Left ventricle myocardium inferior (tissue), 1 donor: ENCODE measurements around the gene GDPGP1. TPM values are rescaled to one million over a fixed set of nuclear protein-coding genes. Genes with fewer than 3 reads are reported as not detected.

Experiments
- DNase-seq: peaks from one replicate; pipeline ENCODE4 v3.0.0-alpha.2; 2020
- H3K27ac ChIP-seq: fragments of 200-600 bp; replicated peaks from 2 replicates; pipeline ENCODE4 v1.8.0; 2021
- H3K27me3 ChIP-seq: fragments of 200-600 bp; 2 replicates; pipeline ENCODE4 v1.8.0; 2021; ENCODE audit warnings: low read depth
- H3K36me3 ChIP-seq: fragments of 200-600 bp; 2 replicates; pipeline ENCODE4 v1.8.0; 2021
- H3K4me1 ChIP-seq: fragments of 200-600 bp; 2 replicates; pipeline ENCODE4 v1.8.0; 2021
- H3K4me3 ChIP-seq: fragments of 200-600 bp; 2 replicates; pipeline ENCODE4 v1.8.0; 2021; ENCODE audit warnings: mild to moderate bottlenecking, moderate library complexity
- H3K9me3 ChIP-seq: fragments of 200-600 bp; replicated peaks from 2 replicates; pipeline ENCODE4 v1.8.0; 2021
- CTCF ChIP-seq: fragments of 200-600 bp; IDR thresholded peaks from 2 replicates; pipeline ENCODE4 v1.8.0; 2021; ENCODE audit warnings: antibody characterized with exemption, mild to moderate bottlenecking, borderline replicate concordance
- intact Hi-C: fragments of 100-400 bp; cut with micrococcal nuclease; formaldehyde crosslinking; loops from one replicate; pipeline ENCODE4 v1.11.0; 2022
- total RNA-seq: library from RNA; stranded (reverse); fragmentation: NEBNext Ultra II Directional; extraction: Animal tissue kit (Norgen Biotek cat#: 25700); gene quantifications from one replicate; pipeline ENCODE4 v1.2.1, GENCODE V29; 2021
- donor health status: DM: no; HTN: yes; CAD: no; lungs with severe emphysema.

GDPGP1 gene
- total RNA-seq, 1 donor from 2014 or later, result 15.5 TPM

- intact Hi-C loops, result no loop called here
- Histone ChIP-seq H3K36me3 (no peaks in the 10 kb centered on the region), H3K27ac (peak overlapping the region; percentile 82), H3K27me3 (peaks cover 4% of the 10 kb centered on the region), H3K4me1 (peaks cover 79% of the 10 kb centered on the region), H3K9me3 (no peaks in the 10 kb centered on the region), H3K4me3 (no peak overlapping the region)
- DNase-seq, result no peak
- no peak for TF ChIP-seq CTCF
These were observed 44.1 kb upstream of the GDPGP1 start for GRCh38 chr15:90189781-90190467.

- no peak for DNase-seq
- Histone ChIP-seq H3K4me3 (no peak overlapping the region), H3K4me1 (peaks cover 70% of the 10 kb centered on the region), H3K36me3 (no peaks in the 10 kb centered on the region), H3K27me3 (no peaks in the 10 kb centered on the region), H3K9me3 (no peaks in the 10 kb centered on the region), H3K27ac (peak overlapping the region; percentile 82)
- no peak for TF ChIP-seq CTCF
- intact Hi-C loops, result no loop called here
These were observed 43.2 kb upstream of the GDPGP1 start for GRCh38 chr15:90190606-90191343.

GRCh38 chr15:90191344-90191687 is 42.7 kb upstream of the GDPGP1 start:
- H3K9me3 ChIP-seq, result no peaks in the 10 kb centered on the region
- no peaks in the 10 kb centered on the region for H3K27me3 ChIP-seq
- peak overlapping the region; percentile 82 for H3K27ac ChIP-seq
- TF ChIP-seq CTCF, result no peak
- intact Hi-C loops, result no loop called here
- no peak overlapping the region for H3K4me3 ChIP-seq
- H3K4me1 ChIP-seq, result peaks cover 65% of the 10 kb centered on the region
- no peak for DNase-seq
- H3K36me3 ChIP-seq, result no peaks in the 10 kb centered on the region

- H3K4me1 ChIP-seq, result peaks cover 58% of the 10 kb centered on the region
- H3K9me3 ChIP-seq, result no peaks in the 10 kb centered on the region
- H3K27me3 ChIP-seq, result no peaks in the 10 kb centered on the region
- peak overlapping the region; percentile 29 for H3K4me3 ChIP-seq
- intact Hi-C loops, result no loop called here
- H3K27ac ChIP-seq, result peak overlapping the region; percentile 82
- DNase-seq, result peak; percentile 75
- H3K36me3 ChIP-seq, result no peaks in the 10 kb centered on the region
- TF ChIP-seq CTCF, result no peak
These were observed 42.1 kb upstream of the GDPGP1 start for GRCh38 chr15:90191794-90192509.

- H3K36me3 ChIP-seq, result no peaks in the 10 kb centered on the region
- TF ChIP-seq CTCF, result no peak
- H3K4me1 ChIP-seq, result peaks cover 53% of the 10 kb centered on the region
- intact Hi-C loops, result no loop called here
- no peaks in the 10 kb centered on the region for H3K9me3 ChIP-seq
- DNase-seq, result no peak
- no peak overlapping the region for H3K4me3 ChIP-seq
- H3K27ac ChIP-seq, result peak overlapping the region; percentile 82
- H3K27me3 ChIP-seq, result no peaks in the 10 kb centered on the region
These were observed 40.8 kb upstream of the GDPGP1 start for GRCh38 chr15:90192961-90193786.
